T-cell (primary cell): ENCODE measurements around the gene PHF2. TPM values are rescaled to one million over a fixed set of nuclear protein-coding genes. Genes with fewer than 3 reads are reported as not detected.

Source experiments
- ATAC-seq, 4 experiments: fragments of 200-7000 bp in 3 of 4; fragments of 150-1000 bp in 1 of 4; cut with Tn5 transposase; replicated peaks in 1 of 4; 1 replicate in 3 of 4; 2 replicates in 1 of 4; pipeline ENCODE4 v1.10.0; 2021; ENCODE audit warnings: moderate library complexity in 3 of 4, mild to moderate bottlenecking in 2 of 4, moderate number of reproducible peaks in 1 of 4
- CTCF ChIA-PET, 2 donors: fragments of 300-600 bp; sonication (Branson Sonifier 250); formaldehyde crosslinking; loops; one replicate each; lab custom pipeline; 2022; ENCODE audit warnings: antibody characterized with exemption in 2 of 2; lab: Charles Lee
- POLR2A ChIA-PET, 2 donors: fragments of 300-600 bp; sonication (Branson Sonifier 250); formaldehyde crosslinking; loops; one replicate each; lab custom pipeline; 2022; ENCODE audit warnings: antibody characterized with exemption in 2 of 2; lab: Charles Lee
- DNase-seq, 35 experiments: peaks; one replicate each; pipeline versions ENCODE4 v3.0.0 to v3.0.0-alpha.2; 2013 to 2023
- H3K27ac ChIP-seq: one replicate; pipeline ENCODE4 v1.5.1; 2013; ENCODE audit warnings: low read length
- H3K27me3 ChIP-seq, 2 experiments: replicated peaks in 1 of 2; 1 replicate in 1 of 2; 2 replicates in 1 of 2; pipeline versions ENCODE4 v1.6.1 to v1.7.0; 2013; ENCODE audit warnings: low read length in 1 of 2, mixed read lengths in 1 of 2; ENCODE audit not compliant: control insufficient read depth in 2 of 2, insufficient read depth in 2 of 2; ENCODE audit errors: extremely low read depth in 1 of 2
- H3K36me3 ChIP-seq, 2 donors: 1 replicate in 1 of 2; 2 replicates in 1 of 2; pipeline versions ENCODE4 v1.6.1 to v1.7.0; 2013; ENCODE audit warnings: low read length in 1 of 2; ENCODE audit not compliant: control insufficient read depth in 2 of 2, insufficient read depth in 1 of 2; ENCODE audit errors: extremely low read depth in 1 of 2
- H3K4me1 ChIP-seq, 2 experiments: 1 replicate in 1 of 2; 2 replicates in 1 of 2; pipeline versions ENCODE4 v1.6.1 to v1.7.0; 2013; ENCODE audit warnings: low read length in 2 of 2, mixed read lengths in 1 of 2; ENCODE audit not compliant: insufficient read depth in 2 of 2, control insufficient read depth in 1 of 2; ENCODE audit errors: extremely low read depth in 1 of 2
- H3K4me3 ChIP-seq, 2 donors: 1 replicate in 1 of 2; 2 replicates in 1 of 2; pipeline versions ENCODE4 v1.5.1 to v1.7.0; 2013; ENCODE audit warnings: mild to moderate bottlenecking in 2 of 2, low read length in 1 of 2, moderate library complexity in 1 of 2; ENCODE audit not compliant: control insufficient read depth in 1 of 2; ENCODE audit errors: extremely low read depth in 1 of 2
- H3K9me3 ChIP-seq: 2 replicates; pipeline ENCODE4 v1.7.0; 2013
- H3K27ac Mint-ChIP-seq, 2 donors: one replicate each; pipeline ENCODE4 v1.8.0; 2020 to 2021; ENCODE audit warnings: mild to moderate bottlenecking in 2 of 2, mixed read lengths in 2 of 2
- H3K27me3 Mint-ChIP-seq, 2 donors: one replicate each; pipeline ENCODE4 v1.8.0; 2021 to 2022; ENCODE audit warnings: mixed read lengths in 2 of 2
- H3K36me3 Mint-ChIP-seq: one replicate; pipeline ENCODE4 v1.8.0; 2021; ENCODE audit warnings: mixed read lengths
- H3K4me1 Mint-ChIP-seq, 3 donors: one replicate each; pipeline ENCODE4 v1.8.0; 2020 to 2022; ENCODE audit warnings: mixed read lengths in 3 of 3, mild to moderate bottlenecking in 1 of 3
- H3K4me3 Mint-ChIP-seq, 3 donors: one replicate each; pipeline ENCODE4 v1.8.0; 2020 to 2022; ENCODE audit warnings: mild to moderate bottlenecking in 3 of 3, mixed read lengths in 3 of 3, moderate library complexity in 3 of 3
- H3K9me3 Mint-ChIP-seq, 3 donors: one replicate each; pipeline ENCODE4 v1.8.0; 2020 to 2022; ENCODE audit warnings: mixed read lengths in 3 of 3
- WGBS: methylation state at CpG from one replicate; pipeline ENCODE4 v1.1.5; 2013; ENCODE audit warnings: missing lambda C conversion rate; ENCODE audit not compliant: insufficient coverage; 5-methylcytosine and 5-hydroxymethylcytosine counted together
- total RNA-seq, 35 experiments: library from RNA in 6 of 35; stranded (reverse) in 6 of 35; fragments of 120-200 nt in 1 of 35; gene quantifications; one replicate each; pipeline versions ENCODE4 v1.2.1 to v1.2.4 and lab custom pipeline; 2013 to 2026

Gene PHF2
- total RNA-seq, 5 donors from 2014 or later (not counting 1 experiment from before 2014, with no cell fraction given), result 24.6 to 38.5 (median 34.6) TPM

- no peak overlapping the region for H3K4me3 ChIP-seq
- no peaks in the 10 kb centered on the region for H3K36me3 ChIP-seq
- H3K9me3 ChIP-seq, result peaks cover 4% of the 10 kb centered on the region
- peaks cover 10 to 12% of the 10 kb centered on the region in 2 donors for H3K27me3 Mint-ChIP-seq
- peaks cover 0 to 5% (median under 1%) of the 10 kb centered on the region in 3 donors for H3K4me1 Mint-ChIP-seq
- no peaks in the 10 kb centered on the region for H3K36me3 Mint-ChIP-seq
- DNase-seq (no peak), ATAC-seq (no peak)
- no peak overlapping the region for H3K27ac Mint-ChIP-seq
- CTCF ChIA-PET, result no interaction called here
- WGBS, result 71% methylated on average over 2 of the region's 3 CpGs
- no peak overlapping the region for H3K4me3 Mint-ChIP-seq
- POLR2A ChIA-PET, result no interaction called here
- no peak overlapping the region for H3K27ac ChIP-seq
- peaks cover 0 to 4% of the 10 kb centered on the region in 2 experiments for H3K4me1 ChIP-seq
- H3K9me3 Mint-ChIP-seq, result peaks cover 8 to 33% (median 24%) of the 10 kb centered on the region in 3 donors
- peaks cover 0 to 16% of the 10 kb centered on the region in 2 experiments for H3K27me3 ChIP-seq
Measured at GRCh38 chr9:93686880-93687236, 110.5 kb downstream of the PHF2 start.

- CTCF ChIA-PET, result interaction anchor here in 1 of 2 donors (0.6 kb wide), 1 partner anchor 33 kb away, joined by 3 read pairs; no protein-coding TSS in a partner anchor
- Histone ChIP-seq H3K4me3 (no peak overlapping the region), H3K36me3 (no peaks in the 10 kb centered on the region), H3K4me1 (no peaks in the 10 kb centered on the region), H3K9me3 (peaks cover 4% of the 10 kb centered on the region), H3K27me3 (peaks cover 0 to 5% of the 10 kb centered on the region in 2 experiments), H3K27ac (no peak overlapping the region)
- H3K27ac Mint-ChIP-seq, result no peak overlapping the region
- H3K9me3 Mint-ChIP-seq, result peaks cover 8 to 33% (median 24%) of the 10 kb centered on the region in 3 donors
- DNase-seq (no peak), ATAC-seq (no peak)
- H3K4me1 Mint-ChIP-seq, result no peaks in the 10 kb centered on the region
- peaks cover 6 to 15% of the 10 kb centered on the region in 2 donors for H3K27me3 Mint-ChIP-seq
- no peak overlapping the region for H3K4me3 Mint-ChIP-seq
- no peaks in the 10 kb centered on the region for H3K36me3 Mint-ChIP-seq
- POLR2A ChIA-PET, result interaction anchor here in 1 of 2 donors (0.6 kb wide), 1 partner anchor 50 kb away, joined by 3 read pairs; no protein-coding TSS in a partner anchor
- no CpG with 5 or more reads among the region's 1 CpG for WGBS
Measured at GRCh38 chr9:93690618-93691017, 114.2 kb downstream of the PHF2 start.

GRCh38 chr9:93693129-93693528 is 116.7 kb downstream of the PHF2 start:
- ChIA-PET CTCF (no interaction called here), POLR2A (no interaction called here)
- Histone ChIP-seq H3K4me1 (no peaks in the 10 kb centered on the region), H3K36me3 (no peaks in the 10 kb centered on the region), H3K27me3 (peaks cover 0 to 6% of the 10 kb centered on the region in 2 experiments), H3K27ac (no peak overlapping the region), H3K9me3 (peaks cover 4% of the 10 kb centered on the region), H3K4me3 (no peak overlapping the region)
- Mint-ChIP-seq H3K27ac (no peak overlapping the region), H3K4me1 (no peaks in the 10 kb centered on the region), H3K4me3 (no peak overlapping the region), H3K36me3 (no peaks in the 10 kb centered on the region), H3K9me3 (peaks cover 8 to 28% (median 21%) of the 10 kb centered on the region in 3 donors), H3K27me3 (peaks cover 1 to 11% of the 10 kb centered on the region in 2 donors)
- no peak for ATAC-seq
- DNase-seq, result no peak
- no CpG with 5 or more reads among the region's 3 CpGs for WGBS

GRCh38 chr9:93697352-93698139 is 121.2 kb downstream of the PHF2 start:
- Histone ChIP-seq H3K27ac (no peak overlapping the region), H3K4me3 (no peak overlapping the region), H3K9me3 (no peaks in the 10 kb centered on the region), H3K4me1 (no peaks in the 10 kb centered on the region), H3K36me3 (no peaks in the 10 kb centered on the region), H3K27me3 (peaks cover 0 to 20% of the 10 kb centered on the region in 2 experiments)
- WGBS, result 88% methylated on average over 22 of the region's 28 CpGs
- POLR2A ChIA-PET, result no interaction called here
- ATAC-seq (no peak), DNase-seq (no peak)
- Mint-ChIP-seq H3K4me3 (no peak overlapping the region), H3K9me3 (peaks cover 0 to 6% (median 0%) of the 10 kb centered on the region in 3 donors), H3K36me3 (no peaks in the 10 kb centered on the region), H3K27ac (no peak overlapping the region), H3K27me3 (peaks cover 3 to 7% of the 10 kb centered on the region in 2 donors), H3K4me1 (no peaks in the 10 kb centered on the region)
- CTCF ChIA-PET, result no interaction called here

- Mint-ChIP-seq H3K4me3 (no peak overlapping the region), H3K4me1 (no peaks in the 10 kb centered on the region), H3K27ac (no peak overlapping the region), H3K27me3 (peaks cover 3 to 7% of the 10 kb centered on the region in 2 donors), H3K36me3 (no peaks in the 10 kb centered on the region), H3K9me3 (peaks cover 0 to 12% (median 5%) of the 10 kb centered on the region in 3 donors)
- Histone ChIP-seq H3K27me3 (peaks cover 0 to 20% of the 10 kb centered on the region in 2 experiments), H3K27ac (no peak overlapping the region), H3K36me3 (no peaks in the 10 kb centered on the region), H3K4me1 (no peaks in the 10 kb centered on the region), H3K4me3 (no peak overlapping the region), H3K9me3 (no peaks in the 10 kb centered on the region)
- 81% methylated on average over 12 of the region's 16 CpGs for WGBS
- DNase-seq, result no peak
- ATAC-seq, result no peak
- ChIA-PET POLR2A (no interaction called here), CTCF (no interaction called here)
Measured at GRCh38 chr9:93698140-93698908, 121.9 kb downstream of the PHF2 start.

- Mint-ChIP-seq H3K36me3 (no peaks in the 10 kb centered on the region), H3K27ac (no peak overlapping the region), H3K4me1 (no peaks in the 10 kb centered on the region), H3K4me3 (no peak overlapping the region), H3K9me3 (peaks cover 0 to 18% (median 10%) of the 10 kb centered on the region in 3 donors), H3K27me3 (peaks cover 3 to 7% of the 10 kb centered on the region in 2 donors)
- Histone ChIP-seq H3K27ac (no peak overlapping the region), H3K4me3 (no peak overlapping the region), H3K4me1 (no peaks in the 10 kb centered on the region), H3K27me3 (peaks cover 0 to 20% of the 10 kb centered on the region in 2 experiments), H3K36me3 (no peaks in the 10 kb centered on the region), H3K9me3 (no peaks in the 10 kb centered on the region)
- DNase-seq (no peak), ATAC-seq (no peak)
- POLR2A ChIA-PET, result no interaction called here
- 86% methylated on average over 2 of the region's 3 CpGs for WGBS
- CTCF ChIA-PET, result no interaction called here
Measured at GRCh38 chr9:93699650-93700049, 123.3 kb downstream of the PHF2 start.
